ENCODE measurements around the gene USP53. TPM values are rescaled to one million over a fixed set of nuclear protein-coding genes. Genes with fewer than 3 reads are reported as not detected.

USP53 gene
- total RNA-seq, 1 experiment from 2014 or later: 20.1 TPM

- Mint-ChIP-seq H3K9me3 (no peaks in the 10 kb centered on the region), H3K4me3 (no peak overlapping the region), H3K36me3 (no peaks in the 10 kb centered on the region), H3K4me1 (peaks cover 10% of the 10 kb centered on the region), H3K27ac (no peak overlapping the region), H3K27me3 (ENCODE audit: low read depth) (no peaks in the 10 kb centered on the region)
- DNase-seq (ENCODE audit: low spot score) (no peak), ATAC-seq (peak; percentile 87)
- TF ChIP-seq MXD4 (CRISPR knock-in tag; IDR thresholded peaks at IDR 0.05; ENCODE audit: borderline replicate concordance): no peak
- TF ChIP-seq, protein P1, sequence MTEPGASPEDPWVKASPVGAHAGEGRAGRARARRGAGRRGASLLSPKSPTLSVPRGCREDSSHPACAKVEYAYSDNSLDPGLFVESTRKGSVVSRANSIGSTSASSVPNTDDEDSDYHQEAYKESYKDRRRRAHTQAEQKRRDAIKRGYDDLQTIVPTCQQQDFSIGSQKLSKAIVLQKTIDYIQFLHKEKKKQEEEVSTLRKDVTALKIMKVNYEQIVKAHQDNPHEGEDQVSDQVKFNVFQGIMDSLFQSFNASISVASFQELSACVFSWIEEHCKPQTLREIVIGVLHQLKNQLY (CRISPR knock-in tag; IDR thresholded peaks at IDR 0.05): no peak
- CTCF ChIA-PET: interaction anchor here (2.0 kb wide), 1 partner anchor 176 kb away, joined by 9 read pairs; no protein-coding TSS in a partner anchor
- POLR2A ChIA-PET: no interaction called here
These were observed 101.8 kb downstream of the USP53 start for GRCh38 chr4:119314356-119314755.

GRCh38 chr4:119315036-119315435 is 102.5 kb downstream of the USP53 start:
- CTCF ChIA-PET: interaction anchor here (1.4 to 2.0 kb wide), 2 partner anchors 175 to 314 kb away, joined by 5 to 9 read pairs; partner anchors contain the start of gene PDE5A
- no peaks in the 10 kb centered on the region for H3K9me3 Mint-ChIP-seq
- no peak for TF ChIP-seq ZNF532 (CRISPR knock-in tag; IDR thresholded peaks at IDR 0.05; ENCODE audit: borderline replicate concordance)
- TF ChIP-seq PRRX2 (CRISPR knock-in tag; IDR thresholded peaks at IDR 0.05): no peak
- no peak for TF ChIP-seq CREM (CRISPR knock-in tag; IDR thresholded peaks at IDR 0.05)
- no peak for TF ChIP-seq ZBTB21 (CRISPR knock-in tag; IDR thresholded peaks at IDR 0.05; ENCODE audit: borderline replicate concordance)
- TF ChIP-seq, protein P2, sequence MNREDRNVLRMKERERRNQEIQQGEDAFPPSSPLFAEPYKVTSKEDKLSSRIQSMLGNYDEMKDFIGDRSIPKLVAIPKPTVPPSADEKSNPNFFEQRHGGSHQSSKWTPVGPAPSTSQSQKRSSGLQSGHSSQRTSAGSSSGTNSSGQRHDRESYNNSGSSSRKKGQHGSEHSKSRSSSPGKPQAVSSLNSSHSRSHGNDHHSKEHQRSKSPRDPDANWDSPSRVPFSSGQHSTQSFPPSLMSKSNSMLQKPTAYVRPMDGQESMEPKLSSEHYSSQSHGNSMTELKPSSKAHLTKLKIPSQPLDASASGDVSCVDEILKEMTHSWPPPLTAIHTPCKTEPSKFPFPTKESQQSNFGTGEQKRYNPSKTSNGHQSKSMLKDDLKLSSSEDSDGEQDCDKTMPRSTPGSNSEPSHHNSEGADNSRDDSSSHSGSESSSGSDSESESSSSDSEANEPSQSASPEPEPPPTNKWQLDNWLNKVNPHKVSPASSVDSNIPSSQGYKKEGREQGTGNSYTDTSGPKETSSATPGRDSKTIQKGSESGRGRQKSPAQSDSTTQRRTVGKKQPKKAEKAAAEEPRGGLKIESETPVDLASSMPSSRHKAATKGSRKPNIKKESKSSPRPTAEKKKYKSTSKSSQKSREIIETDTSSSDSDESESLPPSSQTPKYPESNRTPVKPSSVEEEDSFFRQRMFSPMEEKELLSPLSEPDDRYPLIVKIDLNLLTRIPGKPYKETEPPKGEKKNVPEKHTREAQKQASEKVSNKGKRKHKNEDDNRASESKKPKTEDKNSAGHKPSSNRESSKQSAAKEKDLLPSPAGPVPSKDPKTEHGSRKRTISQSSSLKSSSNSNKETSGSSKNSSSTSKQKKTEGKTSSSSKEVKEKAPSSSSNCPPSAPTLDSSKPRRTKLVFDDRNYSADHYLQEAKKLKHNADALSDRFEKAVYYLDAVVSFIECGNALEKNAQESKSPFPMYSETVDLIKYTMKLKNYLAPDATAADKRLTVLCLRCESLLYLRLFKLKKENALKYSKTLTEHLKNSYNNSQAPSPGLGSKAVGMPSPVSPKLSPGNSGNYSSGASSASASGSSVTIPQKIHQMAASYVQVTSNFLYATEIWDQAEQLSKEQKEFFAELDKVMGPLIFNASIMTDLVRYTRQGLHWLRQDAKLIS (CRISPR knock-in tag; IDR thresholded peaks at IDR 0.05; ENCODE audit: borderline replicate concordance): no peak
- TF ChIP-seq IRF2 (CRISPR knock-in tag; IDR thresholded peaks at IDR 0.05; ENCODE audit: borderline replicate concordance, low read depth): no peak
- TF ChIP-seq, protein P3, sequence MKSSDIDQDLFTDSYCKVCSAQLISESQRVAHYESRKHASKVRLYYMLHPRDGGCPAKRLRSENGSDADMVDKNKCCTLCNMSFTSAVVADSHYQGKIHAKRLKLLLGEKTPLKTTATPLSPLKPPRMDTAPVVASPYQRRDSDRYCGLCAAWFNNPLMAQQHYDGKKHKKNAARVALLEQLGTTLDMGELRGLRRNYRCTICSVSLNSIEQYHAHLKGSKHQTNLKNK (CRISPR knock-in tag; IDR thresholded peaks at IDR 0.05): no peak
- TF ChIP-seq RORB (CRISPR knock-in tag; IDR thresholded peaks at IDR 0.05): no peak
- no peak for TF ChIP-seq RELA (CRISPR knock-in tag; IDR thresholded peaks at IDR 0.05; ENCODE audit: borderline replicate concordance)
- no peak for TF ChIP-seq GRHL2 (CRISPR knock-in tag; IDR thresholded peaks at IDR 0.05; ENCODE audit: insufficient replicate concordance, severe bottlenecking)
- no peak for TF ChIP-seq NFYB (CRISPR knock-in tag; conservative IDR thresholded peaks at IDR 0.05; ENCODE audit: low read depth)
- TF ChIP-seq, protein P4, sequence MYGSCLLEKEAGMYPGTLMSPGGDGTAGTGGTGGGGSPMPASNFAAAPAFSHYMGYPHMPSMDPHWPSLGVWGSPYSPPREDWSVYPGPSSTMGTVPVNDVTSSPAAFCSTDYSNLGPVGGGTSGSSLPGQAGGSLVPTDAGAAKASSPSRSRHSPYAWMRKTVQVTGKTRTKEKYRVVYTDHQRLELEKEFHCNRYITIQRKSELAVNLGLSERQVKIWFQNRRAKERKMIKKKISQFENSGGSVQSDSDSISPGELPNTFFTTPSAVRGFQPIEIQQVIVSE (CRISPR knock-in tag; IDR thresholded peaks at IDR 0.05; ENCODE audit: borderline replicate concordance): no peak
- TF ChIP-seq ZNF219 (CRISPR knock-in tag; IDR thresholded peaks at IDR 0.05; ENCODE audit: borderline replicate concordance): no peak
- TF ChIP-seq, protein P5, sequence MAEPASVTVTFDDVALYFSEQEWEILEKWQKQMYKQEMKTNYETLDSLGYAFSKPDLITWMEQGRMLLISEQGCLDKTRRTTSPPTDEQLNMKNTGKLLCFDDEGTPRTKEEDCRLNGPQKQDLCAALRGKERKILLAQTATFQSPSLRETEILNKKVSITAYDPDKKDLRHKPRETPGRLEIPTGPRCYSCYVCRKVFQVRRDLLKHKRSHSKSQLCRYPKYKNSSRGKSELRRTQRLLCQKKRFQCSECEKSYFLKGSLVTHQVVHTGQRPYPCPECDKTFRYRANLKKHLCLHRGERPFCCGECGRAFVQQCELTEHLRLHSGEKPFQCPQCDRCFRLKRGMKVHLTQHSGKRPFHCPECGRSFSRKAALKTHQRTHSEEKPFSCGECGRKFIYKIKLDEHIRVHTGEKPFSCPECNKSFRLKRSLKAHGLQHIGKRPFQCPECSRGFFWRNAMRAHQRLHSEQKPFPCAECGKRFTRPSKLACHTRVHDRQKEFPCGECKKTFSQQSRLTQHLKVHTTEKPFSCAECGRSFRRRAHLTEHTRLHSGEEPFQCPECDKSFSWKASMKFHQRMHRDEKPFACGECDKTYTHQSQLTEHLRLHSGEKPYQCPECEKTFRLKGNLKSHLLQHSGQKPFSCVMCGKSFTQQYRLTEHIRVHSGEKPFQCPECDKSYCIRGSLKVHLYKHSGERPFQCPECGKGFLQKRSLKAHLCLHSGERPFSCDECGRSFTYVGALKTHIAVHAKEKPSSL (CRISPR knock-in tag; conservative IDR thresholded peaks at IDR 0.05): no peak
- TF ChIP-seq, protein P6, sequence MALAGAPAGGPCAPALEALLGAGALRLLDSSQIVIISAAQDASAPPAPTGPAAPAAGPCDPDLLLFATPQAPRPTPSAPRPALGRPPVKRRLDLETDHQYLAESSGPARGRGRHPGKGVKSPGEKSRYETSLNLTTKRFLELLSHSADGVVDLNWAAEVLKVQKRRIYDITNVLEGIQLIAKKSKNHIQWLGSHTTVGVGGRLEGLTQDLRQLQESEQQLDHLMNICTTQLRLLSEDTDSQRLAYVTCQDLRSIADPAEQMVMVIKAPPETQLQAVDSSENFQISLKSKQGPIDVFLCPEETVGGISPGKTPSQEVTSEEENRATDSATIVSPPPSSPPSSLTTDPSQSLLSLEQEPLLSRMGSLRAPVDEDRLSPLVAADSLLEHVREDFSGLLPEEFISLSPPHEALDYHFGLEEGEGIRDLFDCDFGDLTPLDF (CRISPR knock-in tag; IDR thresholded peaks at IDR 0.05): no peak
- TF ChIP-seq FOXJ3 (CRISPR knock-in tag; IDR thresholded peaks at IDR 0.05; ENCODE audit: borderline replicate concordance): no peak
- TF ChIP-seq, protein P7, sequence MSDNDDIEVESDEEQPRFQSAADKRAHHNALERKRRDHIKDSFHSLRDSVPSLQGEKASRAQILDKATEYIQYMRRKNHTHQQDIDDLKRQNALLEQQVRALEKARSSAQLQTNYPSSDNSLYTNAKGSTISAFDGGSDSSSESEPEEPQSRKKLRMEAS (CRISPR knock-in tag; IDR thresholded peaks at IDR 0.05): no peak
- no peak overlapping the region for H3K4me3 Mint-ChIP-seq
- POLR2A ChIA-PET: no interaction called here
- no peak overlapping the region for H3K27ac Mint-ChIP-seq
- DNase-seq (ENCODE audit: low spot score): no peak
- H3K4me1 Mint-ChIP-seq: peaks cover 10% of the 10 kb centered on the region
- no peak; the same call in 1 of the 2 replicates for ATAC-seq
- no peaks in the 10 kb centered on the region for H3K36me3 Mint-ChIP-seq
- no peaks in the 10 kb centered on the region for H3K27me3 Mint-ChIP-seq (ENCODE audit: low read depth)
